Measurements from ENCODE around the gene CPT1B. TPM values are rescaled to one million over a fixed set of nuclear protein-coding genes. Genes with fewer than 3 reads are reported as not detected.

Gene CPT1B
- total and polyA plus RNA-seq, 12 donors = 61.2 to 487 (median 398) TPM

- TF ChIP-seq, protein P1, sequence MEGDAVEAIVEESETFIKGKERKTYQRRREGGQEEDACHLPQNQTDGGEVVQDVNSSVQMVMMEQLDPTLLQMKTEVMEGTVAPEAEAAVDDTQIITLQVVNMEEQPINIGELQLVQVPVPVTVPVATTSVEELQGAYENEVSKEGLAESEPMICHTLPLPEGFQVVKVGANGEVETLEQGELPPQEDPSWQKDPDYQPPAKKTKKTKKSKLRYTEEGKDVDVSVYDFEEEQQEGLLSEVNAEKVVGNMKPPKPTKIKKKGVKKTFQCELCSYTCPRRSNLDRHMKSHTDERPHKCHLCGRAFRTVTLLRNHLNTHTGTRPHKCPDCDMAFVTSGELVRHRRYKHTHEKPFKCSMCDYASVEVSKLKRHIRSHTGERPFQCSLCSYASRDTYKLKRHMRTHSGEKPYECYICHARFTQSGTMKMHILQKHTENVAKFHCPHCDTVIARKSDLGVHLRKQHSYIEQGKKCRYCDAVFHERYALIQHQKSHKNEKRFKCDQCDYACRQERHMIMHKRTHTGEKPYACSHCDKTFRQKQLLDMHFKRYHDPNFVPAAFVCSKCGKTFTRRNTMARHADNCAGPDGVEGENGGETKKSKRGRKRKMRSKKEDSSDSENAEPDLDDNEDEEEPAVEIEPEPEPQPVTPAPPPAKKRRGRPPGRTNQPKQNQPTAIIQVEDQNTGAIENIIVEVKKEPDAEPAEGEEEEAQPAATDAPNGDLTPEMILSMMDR (IDR thresholded peaks at IDR 0.05) = no peak
- DNase-seq (no peak), ATAC-seq (no peak)
- H3K36me3 ChIP-seq = peaks cover 0 to 9% (median 0%) of the 10 kb centered on the region in 9 donors
- no peaks in the 10 kb centered on the region for H3K9me3 ChIP-seq
- H3K27ac ChIP-seq = peak overlapping the region; percentile 84 to 99 (median 95)
- H3K4me3 ChIP-seq = peak overlapping the region in 8 of 10 donors; percentile 57 to 86 (median 73)
- peaks cover 3 to 63% (median 25%) of the 10 kb centered on the region in 7 donors for H3K27me3 ChIP-seq
- 70% methylated on average over 19 of the region's 19 CpGs for WGBS, 2 donors
- intact Hi-C loops (cut with DNase I) = loop anchor here in 2 of 10 donors (5.0 kb wide), 1 partner anchor 89 kb away; no protein-coding TSS in a partner anchor
- peaks cover 9 to 70% (median 36%) of the 10 kb centered on the region in 9 donors for H3K4me1 ChIP-seq
These were observed 45.1 kb downstream of the CPT1B start for GRCh38 chr22:50532824-50533796.

- peak overlapping the region; percentile 84 to 99 (median 95) for H3K27ac ChIP-seq
- ATAC-seq (peak; percentile 55 to 75 (median 68)), DNase-seq (peak; percentile 87 to 90)
- peaks cover 3 to 63% (median 25%) of the 10 kb centered on the region in 7 donors for H3K27me3 ChIP-seq
- H3K9me3 ChIP-seq = no peaks in the 10 kb centered on the region
- TF ChIP-seq, protein P1 (IDR thresholded peaks at IDR 0.05) = no peak
- intact Hi-C loops (cut with DNase I) = loop anchor here in 2 of 10 donors (5.0 kb wide), 1 partner anchor 90 kb away; no protein-coding TSS in a partner anchor
- H3K4me1 ChIP-seq = peaks cover 9 to 70% (median 39%) of the 10 kb centered on the region in 9 donors
- peak overlapping the region; percentile 40 to 86 (median 71) for H3K4me3 ChIP-seq
- 3% methylated on average over 44 to 56 of the region's 56 CpGs for WGBS, 2 donors
- peaks cover 0 to 18% (median 0%) of the 10 kb centered on the region in 9 donors for H3K36me3 ChIP-seq
These were observed 46.1 kb downstream of the CPT1B start for GRCh38 chr22:50531962-50532674.

DNA sequence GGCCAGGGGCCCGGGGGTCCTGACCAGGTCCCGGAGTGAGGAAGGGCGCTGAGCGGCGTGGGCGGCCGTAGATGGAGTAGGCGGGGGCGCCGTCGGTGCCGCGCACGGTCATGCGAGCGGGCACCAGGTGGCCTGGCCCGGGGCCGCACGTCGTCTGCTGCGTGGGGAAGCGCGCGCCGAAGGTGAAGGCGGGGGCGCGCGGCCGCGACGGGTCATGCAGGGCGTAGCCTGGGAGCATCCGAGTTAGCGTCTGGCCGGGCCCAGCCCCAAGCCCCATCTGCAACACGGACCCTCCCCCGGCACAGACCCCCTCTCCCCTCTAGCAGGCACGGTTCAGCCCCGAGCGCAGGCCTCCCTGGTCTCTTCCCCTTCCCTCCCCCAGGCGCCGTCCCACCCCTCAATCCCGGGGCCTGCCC lies 46.7 kb downstream of the CPT1B start:
- H3K36me3 ChIP-seq = peaks cover 0 to 18% (median 0%) of the 10 kb centered on the region in 9 donors
- DNase-seq = peak; percentile 52 to 67
- peak overlapping the region; percentile 84 to 99 (median 95) for H3K27ac ChIP-seq
- peak; percentile 5 to 31 (median 23) for ATAC-seq
- TF ChIP-seq, protein P1 (IDR thresholded peaks at IDR 0.05) = no peak
- peaks cover 9 to 70% (median 44%) of the 10 kb centered on the region in 9 donors for H3K4me1 ChIP-seq
- H3K9me3 ChIP-seq = no peaks in the 10 kb centered on the region
- peak overlapping the region; percentile 40 to 86 (median 71) for H3K4me3 ChIP-seq
- intact Hi-C loops (cut with DNase I) = loop anchor here in 2 of 10 donors (5.0 kb wide), 1 partner anchor 91 kb away; no protein-coding TSS in a partner anchor
- peaks cover 3 to 59% (median 25%) of the 10 kb centered on the region in 7 donors for H3K27me3 ChIP-seq
- WGBS, 2 donors = 1 to 2% methylated on average over 24 to 44 of the region's 44 CpGs

All from heart right ventricle (tissue), 16 donors.